ENCODE data around the gene FAM3A.
A peak's percentile ranks its signal among the peaks of the same experiment; 100 is the strongest.

The FAM3A gene

DNA sequence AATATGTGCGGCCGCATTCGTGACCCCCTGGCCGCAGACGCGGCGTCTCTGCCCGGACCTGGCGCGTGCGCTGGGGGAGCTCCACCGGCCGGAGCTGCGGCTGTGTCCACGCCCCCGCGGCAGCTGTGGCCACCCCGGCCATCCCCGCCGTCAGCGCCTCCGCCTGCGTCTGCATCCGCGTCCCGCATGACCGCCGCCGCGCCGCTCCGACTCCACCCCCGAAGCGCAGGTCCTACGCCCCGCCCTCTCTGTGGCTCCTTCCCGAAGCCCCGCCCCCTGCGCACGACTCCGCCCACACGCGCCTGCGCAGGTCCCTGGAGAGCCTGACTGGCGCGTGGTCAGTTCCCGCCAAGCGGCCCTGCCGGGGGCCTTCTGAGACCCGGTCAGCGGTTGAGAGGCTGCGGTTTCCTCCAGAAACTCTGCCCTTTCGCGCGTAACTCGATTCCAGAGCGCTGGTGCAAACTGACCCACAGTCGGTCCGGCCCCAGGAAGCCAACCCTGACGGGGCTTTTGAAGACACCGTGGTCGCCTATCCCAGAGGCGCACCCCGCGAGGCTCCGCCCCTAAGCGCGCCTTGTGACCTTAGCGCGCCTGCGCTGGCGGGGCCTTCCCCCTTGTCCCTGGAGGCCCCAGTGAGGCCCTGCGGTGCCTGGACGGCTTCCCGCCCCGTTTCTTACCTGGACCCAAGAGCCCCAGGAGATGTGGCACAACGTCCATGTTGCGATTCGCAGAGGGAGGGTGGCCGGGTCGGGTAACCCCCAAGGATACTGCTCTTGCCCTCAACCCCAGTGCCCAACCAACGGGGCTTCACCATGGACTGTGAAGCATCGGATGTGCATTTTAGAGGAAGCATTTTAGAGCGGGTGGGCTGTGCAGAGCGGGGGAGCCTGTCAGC lies 37.1 kb downstream of the FAM3A start, which contains the start of gene LAGE3:
Gene LAGE3, minus strand, starts transcription at position 554 of the 895 bp plus-strand sequence. Its CDS starts 366 bp downstream, at position 188.
- peak; percentile 88 for DNase-seq (ENCODE audit: low spot score)

- no peak for DNase-seq (ENCODE audit: low spot score)
Observed at GRCh38 chrX:154477891-154478477, 38.0 kb downstream of the FAM3A start.

DNA sequence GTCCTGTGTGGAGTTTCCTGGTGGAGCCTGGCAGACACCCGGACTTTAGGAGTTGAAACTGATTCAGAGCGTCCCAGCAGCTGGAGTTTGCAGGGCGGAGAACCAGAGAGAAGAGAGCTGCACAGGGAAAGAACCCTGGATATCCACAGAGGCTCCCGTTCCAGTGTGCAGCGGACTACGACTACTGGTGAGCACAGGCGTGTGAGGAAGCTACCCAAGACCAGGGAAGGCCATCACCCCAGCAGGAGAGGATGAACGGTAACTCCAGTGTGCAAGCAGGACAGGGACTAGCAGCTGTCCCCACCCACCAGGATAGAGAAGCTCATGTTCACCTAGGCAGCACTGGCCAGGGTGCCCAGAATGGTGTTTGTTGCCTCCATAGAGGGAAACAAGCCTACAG lies 39.2 kb downstream of the FAM3A start:
- no peak for DNase-seq (ENCODE audit: low spot score)

DNA sequence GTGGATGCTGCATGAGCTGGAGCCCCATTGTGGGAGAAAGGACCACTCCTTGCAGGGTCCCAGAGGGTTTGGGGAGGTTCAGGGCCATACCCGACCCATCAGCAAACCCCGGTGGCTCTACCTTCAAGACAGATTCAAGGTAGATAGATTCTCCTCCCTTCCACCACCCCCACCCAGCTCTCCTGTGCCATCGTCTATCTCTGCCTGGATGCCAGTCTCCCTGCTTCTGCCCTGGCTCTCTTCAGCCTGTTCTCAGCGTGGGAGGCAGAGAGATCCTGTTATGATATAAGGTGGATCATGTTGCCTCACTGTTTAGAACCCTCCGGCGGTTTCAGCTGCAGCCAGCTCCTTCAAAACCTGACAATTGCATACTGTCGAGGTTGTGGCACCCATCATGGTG lies 42.3 kb downstream of the FAM3A start:
- no peak for DNase-seq (ENCODE audit: low spot score)

- no peak for DNase-seq (ENCODE audit: low spot score)
Observed at GRCh38 chrX:154472685-154473632, 43.1 kb downstream of the FAM3A start.

- DNase-seq (ENCODE audit: low spot score), result no peak
Observed at GRCh38 chrX:154471839-154472684, 44.0 kb downstream of the FAM3A start.

- no peak for DNase-seq (ENCODE audit: low spot score)
Observed at GRCh38 chrX:154470914-154471568, 45.0 kb downstream of the FAM3A start.

- no peak for DNase-seq (ENCODE audit: low spot score)
Observed at GRCh38 chrX:154470434-154470833, 45.6 kb downstream of the FAM3A start.

- no peak for DNase-seq (ENCODE audit: low spot score)
Observed at GRCh38 chrX:154469880-154470279, 46.2 kb downstream of the FAM3A start.

- DNase-seq (ENCODE audit: low spot score), result no peak
Observed at GRCh38 chrX:154469114-154469513, 46.9 kb downstream of the FAM3A start.

- DNase-seq (ENCODE audit: low spot score), result no peak
Observed at GRCh38 chrX:154468217-154468616, 47.8 kb downstream of the FAM3A start.

GRCh38 chrX:154467556-154467955 lies 48.5 kb downstream of the FAM3A start:
- no peak for DNase-seq (ENCODE audit: low spot score)

- DNase-seq (ENCODE audit: low spot score), result no peak
Observed at GRCh38 chrX:154466907-154467306, 49.1 kb downstream of the FAM3A start.

DNA sequence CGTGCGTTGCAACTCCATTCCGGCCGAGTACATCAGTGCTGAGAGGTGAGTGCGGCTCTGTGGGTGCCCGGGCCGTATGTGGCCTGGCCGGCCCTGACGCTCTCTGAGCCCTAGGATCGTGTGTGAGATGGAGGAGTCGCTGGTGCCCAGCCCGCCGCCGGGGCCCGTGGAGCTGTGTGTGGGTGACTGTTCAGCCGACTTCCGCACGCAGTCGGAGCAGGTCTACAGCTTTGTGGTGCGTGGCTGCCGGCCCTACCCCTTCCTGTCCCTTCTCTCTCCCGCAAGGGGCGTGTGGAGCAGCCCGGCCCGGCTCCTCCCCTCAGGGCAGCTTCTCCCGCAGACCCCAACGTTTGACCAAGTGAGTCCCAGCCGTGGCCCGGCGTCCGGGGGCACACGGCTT lies 50.0 kb downstream of the FAM3A start:
- DNase-seq (ENCODE audit: low spot score), result no peak

DNA sequence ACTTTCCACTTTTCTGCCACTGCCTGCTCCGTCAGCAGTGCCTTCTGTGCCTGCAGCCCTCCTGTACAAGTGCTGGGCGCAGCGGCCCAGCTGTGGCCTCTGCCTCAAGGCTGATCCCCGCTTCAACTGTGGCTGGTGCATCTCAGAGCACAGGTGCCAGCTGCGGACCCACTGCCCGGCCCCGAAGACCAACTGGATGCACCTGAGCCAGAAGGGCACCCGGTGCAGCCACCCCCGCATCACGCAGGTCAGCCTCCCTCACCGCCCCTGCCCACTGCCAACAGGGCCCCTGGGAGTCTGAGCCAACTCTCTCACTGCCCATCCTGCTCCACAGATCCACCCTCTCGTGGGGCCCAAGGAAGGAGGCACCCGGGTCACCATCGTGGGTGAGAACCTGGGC lies 50.4 kb downstream of the FAM3A start:
- DNase-seq (ENCODE audit: low spot score), result no peak

GRCh38 chrX:154464806-154465365 lies 51.1 kb downstream of the FAM3A start:
- no peak for DNase-seq (ENCODE audit: low spot score)

- DNase-seq (ENCODE audit: low spot score), result no peak
Observed at GRCh38 chrX:154463611-154464220, 52.3 kb downstream of the FAM3A start.

DNA sequence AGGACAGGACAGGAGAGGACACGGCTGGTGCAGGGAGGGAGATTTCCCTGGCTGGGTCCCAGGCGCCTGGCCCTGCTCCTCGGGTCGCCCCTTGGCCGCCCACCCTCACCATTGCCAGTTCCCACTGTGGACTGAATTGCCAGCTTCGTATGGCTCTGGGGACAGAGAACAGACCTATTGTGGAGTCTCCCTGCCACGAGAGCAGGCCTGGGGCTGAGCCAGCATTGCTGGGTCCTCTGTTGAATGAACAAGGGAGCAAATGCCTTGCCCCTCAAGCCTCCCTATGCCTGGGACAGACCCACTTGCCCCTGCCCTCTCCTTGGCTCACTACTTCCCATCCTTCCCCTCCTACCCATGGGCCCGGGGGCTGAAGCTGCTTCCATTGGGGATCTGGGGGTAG lies 53.6 kb downstream of the FAM3A start:
- DNase-seq (ENCODE audit: low spot score), result no peak

DNA sequence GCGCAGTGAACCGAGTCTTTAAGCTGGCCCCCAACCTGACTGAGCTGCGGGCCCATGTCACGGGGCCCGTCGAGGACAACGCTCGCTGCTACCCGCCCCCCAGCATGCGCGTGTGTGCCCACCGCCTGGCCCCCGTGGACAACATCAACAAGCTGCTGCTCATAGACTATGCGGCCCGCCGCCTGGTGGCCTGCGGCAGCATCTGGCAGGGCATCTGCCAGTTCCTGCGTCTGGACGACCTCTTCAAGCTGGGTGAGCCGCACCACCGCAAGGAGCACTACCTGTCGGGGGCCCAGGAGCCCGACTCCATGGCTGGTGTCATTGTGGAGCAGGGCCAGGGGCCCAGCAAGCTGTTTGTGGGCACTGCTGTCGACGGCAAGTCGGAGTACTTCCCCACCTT lies 55.7 kb downstream of the FAM3A start:
- DNase-seq (ENCODE audit: low spot score), result no peak

GRCh38 chrX:154459832-154460231 lies 56.2 kb downstream of the FAM3A start:
- no peak for DNase-seq (ENCODE audit: low spot score)

Data from germinal center (tissue), 1 donor.